ENCODE results near the gene ACTR1A.

ACTR1A gene
- 64.8 to 129 (median 114) reads per million in 9 experiments for total RNA-seq

GRCh38 chr10:102502337-102503151, at the start of gene ACTR1A:
Gene ACTR1A (minus strand): TSS chr10:102502712. CDS start chr10:102502647, 65 bp downstream.
- no peak within 1 kb of the TSS for H3K4me3 Mint-ChIP-seq
- no peaks in the 10 kb centered on the region for H3K9me3 Mint-ChIP-seq
- ATAC-seq (replicated peaks), result peak; percentile 55
- no peaks in the 10 kb centered on the region for H3K27me3 Mint-ChIP-seq
- H3K27ac Mint-ChIP-seq, result peak within 1 kb of the TSS in 1 of 2 donors; percentile 92
- peaks cover 28 to 45% of the 10 kb centered on the region in 2 donors for H3K4me1 Mint-ChIP-seq (ENCODE audit: low read depth in 2 of 2)
- H3K36me3 Mint-ChIP-seq (ENCODE audit: insufficient read depth), result peaks cover 7% of the 10 kb centered on the region
- peak; percentile 93 to 95 (median 95) for DNase-seq

DNA sequence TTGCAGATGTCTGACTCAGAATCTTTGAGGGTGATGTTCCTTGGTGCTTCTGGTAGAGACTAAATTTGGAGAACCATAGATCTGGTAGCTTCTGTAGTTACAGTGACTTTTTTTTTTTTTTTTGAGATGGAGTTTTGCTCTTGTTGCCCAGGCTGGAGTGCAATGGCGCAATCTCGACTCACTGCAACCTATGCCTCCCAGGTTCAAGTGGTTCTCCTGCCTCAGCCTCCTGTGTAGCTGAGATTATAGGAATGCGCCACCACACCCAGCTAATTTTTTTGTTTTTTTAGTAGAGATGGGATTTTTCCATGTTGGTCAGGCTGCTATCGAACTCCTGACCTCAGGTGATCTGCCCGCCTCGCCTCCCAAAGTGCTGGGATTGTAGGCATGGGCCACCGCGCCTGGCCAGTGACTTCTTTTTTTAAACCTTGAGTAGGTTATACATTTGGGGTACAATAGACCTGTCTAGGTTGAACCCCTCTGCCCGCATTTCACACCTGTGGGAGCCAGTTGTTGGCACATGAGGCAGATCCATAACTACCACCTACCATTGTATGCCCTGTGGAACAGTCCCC, 48.2 kb upstream of the ACTR1A start:
- Mint-ChIP-seq H3K9me3 (no peaks in the 10 kb centered on the region), H3K4me3 (no peak overlapping the region), H3K36me3 (ENCODE audit: insufficient read depth) (peaks cover 10% of the 10 kb centered on the region), H3K27me3 (no peaks in the 10 kb centered on the region), H3K27ac (no peak overlapping the region), H3K4me1 (ENCODE audit: low read depth in 2 of 2) (peaks cover 4 to 7% of the 10 kb centered on the region in 2 donors)
- no peak for ATAC-seq (replicated peaks)
- no peak for DNase-seq

DNA sequence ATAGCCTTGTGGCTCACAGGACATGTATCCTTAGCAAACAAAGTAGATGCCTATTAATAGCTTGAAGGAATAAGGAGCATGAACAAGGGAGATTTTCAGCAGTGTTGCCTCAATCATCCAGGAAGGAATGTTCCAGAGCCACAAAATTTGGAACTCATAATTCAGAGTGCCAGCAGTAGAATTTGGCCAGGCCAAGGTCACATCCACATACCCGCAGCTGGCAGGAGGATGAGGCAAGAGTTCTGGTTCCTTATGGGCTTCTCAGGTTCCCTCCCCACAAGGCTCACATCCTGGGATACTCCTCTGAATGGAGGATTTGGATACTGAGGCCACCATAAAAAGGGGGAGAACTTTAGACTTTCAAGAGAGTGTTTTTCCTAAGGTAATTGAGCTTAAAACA, 47.0 kb upstream of the ACTR1A start:
- H3K27ac Mint-ChIP-seq, result no peak overlapping the region
- peaks cover 8% of the 10 kb centered on the region for H3K36me3 Mint-ChIP-seq (ENCODE audit: insufficient read depth)
- no peak overlapping the region for H3K4me3 Mint-ChIP-seq
- DNase-seq (no peak), ATAC-seq (replicated peaks) (no peak)
- H3K9me3 Mint-ChIP-seq, result no peaks in the 10 kb centered on the region
- peaks cover 7% of the 10 kb centered on the region in 2 donors for H3K4me1 Mint-ChIP-seq (ENCODE audit: low read depth in 2 of 2)
- no peaks in the 10 kb centered on the region for H3K27me3 Mint-ChIP-seq

DNA sequence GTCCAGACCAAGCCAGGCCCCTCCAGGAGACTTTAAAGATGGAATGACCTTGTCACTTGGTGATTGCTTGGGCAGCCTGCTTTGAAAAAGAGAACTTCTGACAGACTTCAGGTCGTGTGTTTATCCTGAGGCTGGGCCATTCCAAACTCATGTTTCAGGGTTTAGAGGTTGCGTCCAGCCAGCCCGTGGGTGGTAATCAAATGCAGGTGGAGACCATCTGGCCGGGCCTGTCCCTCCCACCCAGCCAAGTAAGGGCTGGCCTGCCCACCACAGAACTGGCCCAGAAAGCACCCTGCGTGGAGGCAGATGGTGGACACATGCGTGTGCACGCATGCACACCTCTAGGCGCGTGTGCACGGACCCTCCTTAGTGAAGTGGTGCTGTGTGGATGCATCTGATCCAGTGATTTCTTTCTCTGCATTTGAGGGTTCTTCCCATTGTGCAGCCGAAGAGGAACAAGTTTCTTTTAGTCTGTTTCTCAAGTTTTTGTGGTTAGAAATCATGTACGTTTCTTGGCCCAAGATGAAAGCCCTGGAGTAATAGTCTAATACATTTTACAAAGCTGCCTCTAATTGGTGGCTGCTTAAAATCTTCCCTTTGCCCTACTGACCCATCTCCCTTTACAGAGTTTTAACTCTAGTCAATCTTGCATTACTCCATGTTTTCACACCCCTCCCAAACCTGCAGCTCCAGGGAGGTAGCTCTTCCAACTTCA, 44.3 kb upstream of the ACTR1A start:
- H3K36me3 Mint-ChIP-seq (ENCODE audit: insufficient read depth), result peaks cover 8% of the 10 kb centered on the region
- DNase-seq, result no peak
- H3K27me3 Mint-ChIP-seq, result no peaks in the 10 kb centered on the region
- peak overlapping the region in 1 of 2 donors; percentile 15 for H3K27ac Mint-ChIP-seq
- ATAC-seq (replicated peaks), result no peak
- no peak overlapping the region for H3K4me3 Mint-ChIP-seq
- no peaks in the 10 kb centered on the region for H3K9me3 Mint-ChIP-seq
- H3K4me1 Mint-ChIP-seq (ENCODE audit: low read depth in 2 of 2), result peaks cover 5 to 8% of the 10 kb centered on the region in 2 donors

DNA sequence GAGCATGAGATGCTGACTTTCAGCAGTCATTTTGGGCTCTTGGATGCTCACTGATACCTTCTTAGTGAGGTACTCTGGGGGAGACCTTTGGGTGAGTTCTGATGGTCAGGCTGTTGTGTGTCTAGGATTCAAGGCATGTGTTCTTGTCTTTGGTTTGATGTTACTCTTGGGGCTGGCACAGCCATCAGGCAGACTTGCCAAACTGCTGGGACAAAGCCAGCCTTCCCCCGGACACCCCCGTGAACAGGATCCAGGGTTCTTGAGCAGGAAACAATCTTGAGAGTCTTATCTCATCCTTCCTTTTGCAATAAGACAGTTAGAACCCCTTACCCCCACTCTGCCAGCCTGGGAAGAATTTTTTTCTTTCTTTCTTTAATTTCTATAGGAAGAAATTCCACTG, 43.5 kb upstream of the ACTR1A start:
- Mint-ChIP-seq H3K27ac (no peak overlapping the region), H3K27me3 (no peaks in the 10 kb centered on the region), H3K4me3 (no peak overlapping the region), H3K4me1 (ENCODE audit: low read depth in 2 of 2) (peaks cover 5 to 8% of the 10 kb centered on the region in 2 donors), H3K36me3 (ENCODE audit: insufficient read depth) (peaks cover 6% of the 10 kb centered on the region), H3K9me3 (no peaks in the 10 kb centered on the region)
- DNase-seq (no peak), ATAC-seq (replicated peaks) (no peak)

DNA sequence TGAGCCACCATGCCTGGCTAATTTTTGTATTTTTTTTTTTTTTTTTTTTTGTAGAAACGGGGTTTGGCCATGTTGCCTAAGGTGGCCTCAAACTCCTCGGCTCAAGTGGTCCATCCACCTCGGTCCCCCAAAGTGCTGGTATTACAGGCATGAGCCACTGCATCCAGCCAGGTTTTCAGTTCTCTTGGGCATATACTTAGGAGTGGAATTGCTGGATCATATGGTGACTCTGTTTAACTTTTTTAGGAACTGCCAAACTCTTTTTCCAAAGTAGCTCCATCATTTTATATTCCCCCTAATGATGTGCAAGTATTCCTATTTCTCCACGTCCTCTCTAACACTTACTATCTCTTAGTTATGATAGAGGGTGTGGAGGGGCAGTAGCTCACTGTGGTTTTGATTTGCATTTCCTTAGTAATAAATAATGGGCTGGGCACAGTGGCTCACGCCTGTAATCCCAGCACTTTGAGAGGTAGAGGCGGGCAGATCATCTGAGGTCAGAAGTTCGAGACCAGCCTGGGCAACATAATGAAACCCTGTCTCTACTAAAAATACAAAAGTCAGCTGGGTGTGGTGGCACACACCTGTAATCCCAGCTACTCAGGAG, 42.9 kb upstream of the ACTR1A start:
- H3K27ac Mint-ChIP-seq, result no peak overlapping the region
- no peak overlapping the region for H3K4me3 Mint-ChIP-seq
- no peaks in the 10 kb centered on the region for H3K27me3 Mint-ChIP-seq
- no peaks in the 10 kb centered on the region for H3K9me3 Mint-ChIP-seq
- ATAC-seq (replicated peaks) (no peak), DNase-seq (no peak)
- peaks cover 5 to 8% of the 10 kb centered on the region in 2 donors for H3K4me1 Mint-ChIP-seq (ENCODE audit: low read depth in 2 of 2)
- H3K36me3 Mint-ChIP-seq (ENCODE audit: insufficient read depth), result no peaks in the 10 kb centered on the region

- Mint-ChIP-seq H3K27me3 (no peaks in the 10 kb centered on the region), H3K27ac (no peak overlapping the region), H3K4me1 (ENCODE audit: low read depth in 2 of 2) (peaks cover 5 to 11% of the 10 kb centered on the region in 2 donors), H3K4me3 (no peak overlapping the region), H3K9me3 (no peaks in the 10 kb centered on the region), H3K36me3 (ENCODE audit: insufficient read depth) (no peaks in the 10 kb centered on the region)
- DNase-seq (no peak), ATAC-seq (replicated peaks) (no peak)
These were observed 40.4 kb upstream of the ACTR1A start for GRCh38 chr10:102542800-102543418.

- no peak for ATAC-seq (replicated peaks)
- no peaks in the 10 kb centered on the region for H3K27me3 Mint-ChIP-seq
- H3K9me3 Mint-ChIP-seq, result no peaks in the 10 kb centered on the region
- no peak overlapping the region for H3K27ac Mint-ChIP-seq
- H3K4me3 Mint-ChIP-seq, result no peak overlapping the region
- H3K4me1 Mint-ChIP-seq (ENCODE audit: low read depth in 2 of 2), result peaks cover 8% of the 10 kb centered on the region in 2 donors
- DNase-seq, result no peak
- H3K36me3 Mint-ChIP-seq (ENCODE audit: insufficient read depth), result no peaks in the 10 kb centered on the region
These were observed 37.5 kb upstream of the ACTR1A start for GRCh38 chr10:102540023-102540422.

GRCh38 chr10:102538811-102539210, 36.3 kb upstream of the ACTR1A start:
- Mint-ChIP-seq H3K36me3 (ENCODE audit: insufficient read depth) (no peaks in the 10 kb centered on the region), H3K27ac (no peak overlapping the region), H3K27me3 (no peaks in the 10 kb centered on the region), H3K4me1 (ENCODE audit: low read depth in 2 of 2) (peaks cover 8 to 10% of the 10 kb centered on the region in 2 donors), H3K9me3 (no peaks in the 10 kb centered on the region), H3K4me3 (no peak overlapping the region)
- ATAC-seq (replicated peaks), result no peak
- DNase-seq, result no peak

GRCh38 chr10:102537948-102538347, 35.4 kb upstream of the ACTR1A start:
- ATAC-seq (replicated peaks) (no peak), DNase-seq (no peak)
- Mint-ChIP-seq H3K27me3 (no peaks in the 10 kb centered on the region), H3K4me1 (ENCODE audit: low read depth in 2 of 2) (peaks cover 8 to 10% of the 10 kb centered on the region in 2 donors), H3K9me3 (no peaks in the 10 kb centered on the region), H3K36me3 (ENCODE audit: insufficient read depth) (no peaks in the 10 kb centered on the region), H3K27ac (no peak overlapping the region), H3K4me3 (no peak overlapping the region)

- no peak for ATAC-seq (replicated peaks)
- peaks cover 8 to 12% of the 10 kb centered on the region in 2 donors for H3K4me1 Mint-ChIP-seq (ENCODE audit: low read depth in 2 of 2)
- no peaks in the 10 kb centered on the region for H3K9me3 Mint-ChIP-seq
- no peak overlapping the region for H3K4me3 Mint-ChIP-seq
- H3K36me3 Mint-ChIP-seq (ENCODE audit: insufficient read depth), result no peaks in the 10 kb centered on the region
- H3K27ac Mint-ChIP-seq, result no peak overlapping the region
- DNase-seq, result no peak
- H3K27me3 Mint-ChIP-seq, result no peaks in the 10 kb centered on the region
These were observed 34.9 kb upstream of the ACTR1A start for GRCh38 chr10:102537367-102537766.

GRCh38 chr10:102535481-102536147, 33.1 kb upstream of the ACTR1A start:
- Mint-ChIP-seq H3K27me3 (no peaks in the 10 kb centered on the region), H3K27ac (no peak overlapping the region), H3K4me3 (no peak overlapping the region), H3K9me3 (no peaks in the 10 kb centered on the region), H3K36me3 (ENCODE audit: insufficient read depth) (no peaks in the 10 kb centered on the region), H3K4me1 (ENCODE audit: low read depth in 2 of 2) (peaks cover 12% of the 10 kb centered on the region in 2 donors)
- ATAC-seq (replicated peaks) (no peak), DNase-seq (no peak)
